ENCODE measurements around the gene HYAL2.

GRCh38 chr3:50355829-50356552 is 33.4 kb upstream of the HYAL2 start:
- TF ChIP-seq CTCF (conservative IDR thresholded peaks at IDR 0.05) = no peak
- no peak for TF ChIP-seq EZH2 (IDR thresholded peaks at IDR 0.05; ENCODE audit: low read depth)

Measured in PC-9 (cell line).